ENCODE data around the gene MAPKAP1. TPM values are rescaled to one million over a fixed set of nuclear protein-coding genes. Genes with fewer than 3 reads are reported as not detected.

MAPKAP1 gene
- total RNA-seq, 2 experiments from 2014 or later, result 66.2 to 78.8 TPM

- no peaks in the 10 kb centered on the region for H3K36me3 ChIP-seq (ENCODE audit: insufficient read depth, low read length)
- no peaks in the 10 kb centered on the region; the same call in 1 of the 2 replicates for H4K20me1 ChIP-seq (ENCODE audit: insufficient read depth, low read length)
- no peak overlapping the region for H3K4me2 ChIP-seq (ENCODE audit: low read length)
- no peak for DNase-seq (ENCODE audit: low spot score)
- no peaks in the 10 kb centered on the region for H3K79me2 ChIP-seq (ENCODE audit: insufficient read depth, low read depth, low read length)
- no peaks in the 10 kb centered on the region for H3K9me2 ChIP-seq (ENCODE audit: insufficient read depth, low read length)
- H3K4me1 ChIP-seq (ENCODE audit: insufficient read depth, low read length, poor library complexity, severe bottlenecking), result no peaks in the 10 kb centered on the region
- no TSS peak for BruUV-seq (replicated peaks)
- no peak overlapping the region for H2AFZ ChIP-seq (ENCODE audit: low read length)
- intact Hi-C loops (cut with micrococcal nuclease; ENCODE audit: unreplicated experiment), result no loop called here
- H3K9me3 ChIP-seq (ENCODE audit: low read length), result no peaks in the 10 kb centered on the region
- TF ChIP-seq EZH2phosphoT487 (IDR thresholded peaks at IDR 0.05; ENCODE audit: borderline replicate concordance, low read depth, low read length), result no peak
- TF ChIP-seq, protein P1, sequence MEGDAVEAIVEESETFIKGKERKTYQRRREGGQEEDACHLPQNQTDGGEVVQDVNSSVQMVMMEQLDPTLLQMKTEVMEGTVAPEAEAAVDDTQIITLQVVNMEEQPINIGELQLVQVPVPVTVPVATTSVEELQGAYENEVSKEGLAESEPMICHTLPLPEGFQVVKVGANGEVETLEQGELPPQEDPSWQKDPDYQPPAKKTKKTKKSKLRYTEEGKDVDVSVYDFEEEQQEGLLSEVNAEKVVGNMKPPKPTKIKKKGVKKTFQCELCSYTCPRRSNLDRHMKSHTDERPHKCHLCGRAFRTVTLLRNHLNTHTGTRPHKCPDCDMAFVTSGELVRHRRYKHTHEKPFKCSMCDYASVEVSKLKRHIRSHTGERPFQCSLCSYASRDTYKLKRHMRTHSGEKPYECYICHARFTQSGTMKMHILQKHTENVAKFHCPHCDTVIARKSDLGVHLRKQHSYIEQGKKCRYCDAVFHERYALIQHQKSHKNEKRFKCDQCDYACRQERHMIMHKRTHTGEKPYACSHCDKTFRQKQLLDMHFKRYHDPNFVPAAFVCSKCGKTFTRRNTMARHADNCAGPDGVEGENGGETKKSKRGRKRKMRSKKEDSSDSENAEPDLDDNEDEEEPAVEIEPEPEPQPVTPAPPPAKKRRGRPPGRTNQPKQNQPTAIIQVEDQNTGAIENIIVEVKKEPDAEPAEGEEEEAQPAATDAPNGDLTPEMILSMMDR (conservative IDR thresholded peaks at IDR 0.05; ENCODE audit: low read length), result no peak
- no peak overlapping the region for H3K4me3 ChIP-seq (ENCODE audit: low read depth, low read length, poor library complexity, severe bottlenecking)
- CTCF ChIA-PET (ENCODE audit: unreplicated experiment), result no interaction called here
- no peak overlapping the region for H3K27ac ChIP-seq (ENCODE audit: low read depth, low read length, poor library complexity, severe bottlenecking)
- POLR2A ChIA-PET, result interaction anchor here (1.0 kb wide), 1 partner anchor 9 kb away, joined by 3 read pairs; no protein-coding TSS in a partner anchor
Measured at GRCh38 chr9:125604196-125604595, 102.8 kb downstream of the MAPKAP1 start.

GRCh38 chr9:125603478-125604021 is 103.5 kb downstream of the MAPKAP1 start:
- H3K9me3 ChIP-seq (ENCODE audit: low read length), result no peaks in the 10 kb centered on the region
- ChIA-PET CTCF (ENCODE audit: unreplicated experiment) (no interaction called here), POLR2A (interaction anchor here (1.0 kb wide), 1 partner anchor 8 kb away, joined by 3 read pairs; no protein-coding TSS in a partner anchor)
- H3K4me1 ChIP-seq (ENCODE audit: insufficient read depth, low read length, poor library complexity, severe bottlenecking), result no peaks in the 10 kb centered on the region
- H3K4me3 ChIP-seq (ENCODE audit: low read depth, low read length, poor library complexity, severe bottlenecking), result no peak overlapping the region
- BruUV-seq (replicated peaks), result no TSS peak
- TF ChIP-seq, protein P1 (conservative IDR thresholded peaks at IDR 0.05; ENCODE audit: low read length), result no peak
- no peak for TF ChIP-seq EZH2phosphoT487 (IDR thresholded peaks at IDR 0.05; ENCODE audit: borderline replicate concordance, low read depth, low read length)
- H3K9me2 ChIP-seq (ENCODE audit: insufficient read depth, low read length), result no peaks in the 10 kb centered on the region
- no peaks in the 10 kb centered on the region for H3K36me3 ChIP-seq (ENCODE audit: insufficient read depth, low read length)
- no peak overlapping the region for H3K4me2 ChIP-seq (ENCODE audit: low read length)
- intact Hi-C loops (cut with micrococcal nuclease; ENCODE audit: unreplicated experiment), result no loop called here
- H2AFZ ChIP-seq (ENCODE audit: low read length), result no peak overlapping the region
- DNase-seq (ENCODE audit: low spot score), result no peak
- no peaks in the 10 kb centered on the region for H3K79me2 ChIP-seq (ENCODE audit: insufficient read depth, low read depth, low read length)
- H3K27ac ChIP-seq (ENCODE audit: low read depth, low read length, poor library complexity, severe bottlenecking), result no peak overlapping the region
- H4K20me1 ChIP-seq (ENCODE audit: insufficient read depth, low read length), result no peaks in the 10 kb centered on the region; the same call in 1 of the 2 replicates

GRCh38 chr9:125601961-125602360 is 105.0 kb downstream of the MAPKAP1 start:
- no peaks in the 10 kb centered on the region for H3K79me2 ChIP-seq (ENCODE audit: insufficient read depth, low read depth, low read length)
- no peak for DNase-seq (ENCODE audit: low spot score)
- H2AFZ ChIP-seq (ENCODE audit: low read length), result no peak overlapping the region
- H4K20me1 ChIP-seq (ENCODE audit: insufficient read depth, low read length), result no peaks in the 10 kb centered on the region; the same call in 1 of the 2 replicates
- ChIA-PET CTCF (ENCODE audit: unreplicated experiment) (no interaction called here), POLR2A (no interaction called here)
- no peak overlapping the region for H3K4me2 ChIP-seq (ENCODE audit: low read length)
- H3K27ac ChIP-seq (ENCODE audit: low read depth, low read length, poor library complexity, severe bottlenecking), result no peak overlapping the region
- H3K9me3 ChIP-seq (ENCODE audit: low read length), result no peaks in the 10 kb centered on the region
- intact Hi-C loops (cut with micrococcal nuclease; ENCODE audit: unreplicated experiment), result no loop called here
- no peaks in the 10 kb centered on the region for H3K4me1 ChIP-seq (ENCODE audit: insufficient read depth, low read length, poor library complexity, severe bottlenecking)
- TF ChIP-seq, protein P1 (conservative IDR thresholded peaks at IDR 0.05; ENCODE audit: low read length), result peak; percentile 38; the same call in 1 of the 2 replicates
- TF ChIP-seq EZH2phosphoT487 (IDR thresholded peaks at IDR 0.05; ENCODE audit: borderline replicate concordance, low read depth, low read length), result no peak
- H3K4me3 ChIP-seq (ENCODE audit: low read depth, low read length, poor library complexity, severe bottlenecking), result no peak overlapping the region
- no peaks in the 10 kb centered on the region for H3K9me2 ChIP-seq (ENCODE audit: insufficient read depth, low read length)
- H3K36me3 ChIP-seq (ENCODE audit: insufficient read depth, low read length), result no peaks in the 10 kb centered on the region
- no TSS peak for BruUV-seq (replicated peaks)
